Measurements from ENCODE around the gene SHQ1. TPM values are rescaled to one million over a fixed set of nuclear protein-coding genes. Genes with fewer than 3 reads are reported as not detected.
"Not testable (repeated sequence)": the region's sequence is repeated elsewhere in the genome, so short reads cannot be mapped to it uniquely, and the experiment has no call there.

Gene SHQ1
- total RNA-seq, 3 donors from 2014 or later (not counting 1 experiment from before 2014, with no cell fraction given) = 16.3 to 36.7 (median 35.9) TPM

GRCh38 chr3:72733676-72734075 lies 114.6 kb downstream of the SHQ1 start:
- H3K9me3 Mint-ChIP-seq = no peaks in the 10 kb centered on the region
- Histone ChIP-seq H3K4me1 (ENCODE audit: control insufficient read depth, insufficient read depth, low read length) (peaks cover 8% of the 10 kb centered on the region), H3K36me3 (ENCODE audit: control insufficient read depth, insufficient read depth, low read length) (no peaks in the 10 kb centered on the region), H3K27ac (ENCODE audit: low read length) (no peak overlapping the region), H3K4me3 (ENCODE audit: low read length) (no peak overlapping the region), H3K27me3 (ENCODE audit: control insufficient read depth, insufficient read depth, low read length) (no peaks in the 10 kb centered on the region), H3K9me3 (ENCODE audit: control insufficient read depth, insufficient read depth, low read length) (peaks cover 9% of the 10 kb centered on the region)
- no peak for TF ChIP-seq CTCF (IDR thresholded peaks at IDR 0.05)
- DNase-seq = no peak
- no peak overlapping the region for H3K27ac Mint-ChIP-seq
- intact Hi-C loops (cut with micrococcal nuclease) = no loop called here
- H3K4me3 Mint-ChIP-seq = no peak overlapping the region
- peaks cover 0 to 9% of the 10 kb centered on the region in 2 donors for H3K4me1 Mint-ChIP-seq
- H3K27me3 Mint-ChIP-seq (ENCODE audit: low read depth in 2 of 2) = peaks cover 0 to 6% of the 10 kb centered on the region in 2 donors
- 90% methylated on average over 3 of the region's 3 CpGs for WGBS (ENCODE audit: insufficient coverage)
- ATAC-seq = no peak
- no peaks in the 10 kb centered on the region for H3K36me3 Mint-ChIP-seq

- WGBS (ENCODE audit: insufficient coverage) = 92% methylated on average over 3 of the region's 6 CpGs
- H3K4me1 Mint-ChIP-seq; H3K4me3 Mint-ChIP-seq; H3K27me3 Mint-ChIP-seq (ENCODE audit: low read depth in 2 of 2); H3K4me1 ChIP-seq (ENCODE audit: control insufficient read depth, insufficient read depth, low read length); H3K4me3 ChIP-seq (ENCODE audit: low read length); H3K27ac Mint-ChIP-seq; H3K36me3 ChIP-seq (ENCODE audit: control insufficient read depth, insufficient read depth, low read length); DNase-seq; H3K9me3 ChIP-seq (ENCODE audit: control insufficient read depth, insufficient read depth, low read length); ATAC-seq; H3K27ac ChIP-seq (ENCODE audit: low read length); H3K27me3 ChIP-seq (ENCODE audit: control insufficient read depth, insufficient read depth, low read length); H3K9me3 Mint-ChIP-seq; intact Hi-C loops (cut with micrococcal nuclease); H3K36me3 Mint-ChIP-seq: not testable (repeated sequence)
These were observed 115.4 kb downstream of the SHQ1 start for GRCh38 chr3:72732666-72733345.

GRCh38 chr3:72728958-72729467 lies 119.2 kb downstream of the SHQ1 start:
- intact Hi-C loops (cut with micrococcal nuclease) = no loop called here
- H3K27me3 Mint-ChIP-seq (ENCODE audit: low read depth in 2 of 2) = no peaks in the 10 kb centered on the region
- Histone ChIP-seq H3K4me3 (ENCODE audit: low read length) (no peak overlapping the region), H3K9me3 (ENCODE audit: control insufficient read depth, insufficient read depth, low read length) (peaks cover 5% of the 10 kb centered on the region), H3K36me3 (ENCODE audit: control insufficient read depth, insufficient read depth, low read length) (no peaks in the 10 kb centered on the region), H3K27me3 (ENCODE audit: control insufficient read depth, insufficient read depth, low read length) (no peaks in the 10 kb centered on the region), H3K4me1 (ENCODE audit: control insufficient read depth, insufficient read depth, low read length) (no peaks in the 10 kb centered on the region), H3K27ac (ENCODE audit: low read length) (no peak overlapping the region)
- WGBS (ENCODE audit: insufficient coverage) = 87% methylated on average over 15 of the region's 16 CpGs
- DNase-seq = no peak
- no peaks in the 10 kb centered on the region for H3K9me3 Mint-ChIP-seq
- H3K4me3 Mint-ChIP-seq = no peak overlapping the region
- H3K4me1 Mint-ChIP-seq = no peaks in the 10 kb centered on the region
- ATAC-seq = no peak
- no peak for TF ChIP-seq CTCF (IDR thresholded peaks at IDR 0.05)
- H3K27ac Mint-ChIP-seq = no peak overlapping the region
- no peaks in the 10 kb centered on the region for H3K36me3 Mint-ChIP-seq

- no peak for ATAC-seq
These were observed 119.8 kb downstream of the SHQ1 start for GRCh38 chr3:72728329-72728889.

More at GRCh38 chr3:72728329-72728889, 119.8 kb downstream of the SHQ1 start:
- H3K36me3 ChIP-seq (ENCODE audit: control insufficient read depth, insufficient read depth, low read length) = no peaks in the 10 kb centered on the region
- no peaks in the 10 kb centered on the region for H3K9me3 Mint-ChIP-seq
- TF ChIP-seq CTCF (IDR thresholded peaks at IDR 0.05) = no peak
- no peak overlapping the region for H3K27ac Mint-ChIP-seq
- H3K4me1 Mint-ChIP-seq = no peaks in the 10 kb centered on the region
- WGBS (ENCODE audit: insufficient coverage) = 89% methylated on average over 6 of the region's 6 CpGs
- H3K27me3 ChIP-seq (ENCODE audit: control insufficient read depth, insufficient read depth, low read length) = no peaks in the 10 kb centered on the region
- intact Hi-C loops (cut with micrococcal nuclease) = no loop called here
- no peaks in the 10 kb centered on the region for H3K4me1 ChIP-seq (ENCODE audit: control insufficient read depth, insufficient read depth, low read length)
- no peak overlapping the region for H3K4me3 Mint-ChIP-seq
- no peak overlapping the region for H3K27ac ChIP-seq (ENCODE audit: low read length)
- DNase-seq = no peak
- H3K27me3 Mint-ChIP-seq (ENCODE audit: low read depth in 2 of 2) = no peaks in the 10 kb centered on the region
- no peaks in the 10 kb centered on the region for H3K36me3 Mint-ChIP-seq
- H3K4me3 ChIP-seq (ENCODE audit: low read length) = no peak overlapping the region
- peaks cover 2% of the 10 kb centered on the region for H3K9me3 ChIP-seq (ENCODE audit: control insufficient read depth, insufficient read depth, low read length)

All from natural killer cell (primary cell).